ENCODE measurements around the gene PLEKHN1.

The PLEKHN1 gene

GRCh38 chr1:962381-963300 lies 3.6 kb upstream of the PLEKHN1 start:
- no peak for DNase-seq

GRCh38 chr1:963301-963651 lies 3.0 kb upstream of the PLEKHN1 start:
- DNase-seq, result no peak

- no peak for DNase-seq
Observed at GRCh38 chr1:963746-964525, 2.3 kb upstream of the PLEKHN1 start.

GRCh38 chr1:964691-965525 lies 1.4 kb upstream of the PLEKHN1 start:
- no peak for DNase-seq

GRCh38 chr1:965526-966134 lies 652 bp upstream of the PLEKHN1 start:
- no peak for DNase-seq

GRCh38 chr1:966704-967300 lies 520 bp downstream of the PLEKHN1 start:
- peak; percentile 83 for DNase-seq

- DNase-seq, result no peak
Observed at GRCh38 chr1:967466-968343, 1.4 kb downstream of the PLEKHN1 start.

- DNase-seq, result no peak
Observed at GRCh38 chr1:969260-969855, 3.1 kb downstream of the PLEKHN1 start.

- DNase-seq, result no peak
Observed at GRCh38 chr1:970242-970972, 4.1 kb downstream of the PLEKHN1 start.

GRCh38 chr1:970973-971730 lies 4.9 kb downstream of the PLEKHN1 start:
- DNase-seq, result no peak

GRCh38 chr1:971751-972506 lies 5.6 kb downstream of the PLEKHN1 start:
- DNase-seq, result no peak

- DNase-seq, result no peak
Observed at GRCh38 chr1:972726-973458, 6.6 kb downstream of the PLEKHN1 start.

- DNase-seq, result no peak
Observed at GRCh38 chr1:973459-974292, 7.4 kb downstream of the PLEKHN1 start.

GRCh38 chr1:974293-974640 lies 8.0 kb downstream of the PLEKHN1 start:
- no peak for DNase-seq

GRCh38 chr1:974687-975328 lies 8.5 kb downstream of the PLEKHN1 start:
- DNase-seq, result no peak

GRCh38 chr1:975365-975764 lies 9.1 kb downstream of the PLEKHN1 start:
- no peak for DNase-seq
